ENCODE results near the gene PACS2. TPM values are rescaled to one million over a fixed set of nuclear protein-coding genes. Genes with fewer than 3 reads are reported as not detected.

Gene PACS2
- total RNA-seq, 4 donors from 2014 or later, result 142 to 225 (median 183) TPM

DNA sequence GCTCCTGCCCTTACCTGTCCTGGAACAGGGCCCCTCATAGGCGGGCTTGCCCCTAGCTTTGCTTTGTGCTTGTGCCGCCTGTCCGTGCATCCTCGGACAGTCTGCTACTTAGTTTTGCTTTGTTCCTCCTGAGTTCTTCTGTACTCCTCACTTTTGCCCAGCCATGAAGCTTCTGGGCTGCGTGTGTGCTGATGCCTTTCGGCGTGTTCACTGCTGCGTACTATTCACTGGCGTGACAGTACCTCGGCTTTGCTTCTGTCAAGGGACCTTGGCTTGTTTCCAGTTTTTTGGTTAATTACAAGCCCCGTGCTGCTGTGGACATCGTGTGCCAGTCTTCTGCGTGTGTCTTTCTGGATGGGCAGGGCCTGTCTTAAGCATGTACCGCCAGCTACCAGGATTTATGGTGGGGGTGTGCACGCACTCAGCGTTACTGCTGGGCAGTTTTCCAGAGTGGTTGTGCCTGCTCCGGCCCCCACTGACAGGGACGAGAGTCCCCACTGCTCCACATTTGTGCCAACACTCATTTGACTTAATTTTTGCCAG, 2.5 kb downstream of the PACS2 start:
- Histone ChIP-seq H3K27ac (peak overlapping the region in 3 of 4 donors; percentile 25 to 88 (median 88)), H3K27me3 (no peaks in the 10 kb centered on the region), H3K4me3 (peak overlapping the region in 1 of 4 donors; percentile 72), H3K9me3 (no peaks in the 10 kb centered on the region), H3K36me3 (no peaks in the 10 kb centered on the region), H3K4me1 (peaks cover 0 to 44% (median 30%) of the 10 kb centered on the region in 4 donors)
- TF ChIP-seq, protein P1, sequence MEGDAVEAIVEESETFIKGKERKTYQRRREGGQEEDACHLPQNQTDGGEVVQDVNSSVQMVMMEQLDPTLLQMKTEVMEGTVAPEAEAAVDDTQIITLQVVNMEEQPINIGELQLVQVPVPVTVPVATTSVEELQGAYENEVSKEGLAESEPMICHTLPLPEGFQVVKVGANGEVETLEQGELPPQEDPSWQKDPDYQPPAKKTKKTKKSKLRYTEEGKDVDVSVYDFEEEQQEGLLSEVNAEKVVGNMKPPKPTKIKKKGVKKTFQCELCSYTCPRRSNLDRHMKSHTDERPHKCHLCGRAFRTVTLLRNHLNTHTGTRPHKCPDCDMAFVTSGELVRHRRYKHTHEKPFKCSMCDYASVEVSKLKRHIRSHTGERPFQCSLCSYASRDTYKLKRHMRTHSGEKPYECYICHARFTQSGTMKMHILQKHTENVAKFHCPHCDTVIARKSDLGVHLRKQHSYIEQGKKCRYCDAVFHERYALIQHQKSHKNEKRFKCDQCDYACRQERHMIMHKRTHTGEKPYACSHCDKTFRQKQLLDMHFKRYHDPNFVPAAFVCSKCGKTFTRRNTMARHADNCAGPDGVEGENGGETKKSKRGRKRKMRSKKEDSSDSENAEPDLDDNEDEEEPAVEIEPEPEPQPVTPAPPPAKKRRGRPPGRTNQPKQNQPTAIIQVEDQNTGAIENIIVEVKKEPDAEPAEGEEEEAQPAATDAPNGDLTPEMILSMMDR (IDR thresholded peaks at IDR 0.05), result no peak
- no peak for TF ChIP-seq EP300 (IDR thresholded peaks at IDR 0.05)
- no peak for DNase-seq (ENCODE audit: low spot score in 2 of 2)
- 48 to 54% methylated on average over 18 of the region's 18 CpGs for WGBS, 2 donors

- 30 to 31% methylated on average over 11 of the region's 11 CpGs for WGBS, 2 donors
- Histone ChIP-seq H3K4me3 (peak overlapping the region in 1 of 4 donors; percentile 72), H3K9me3 (no peaks in the 10 kb centered on the region), H3K27ac (peak overlapping the region in 3 of 4 donors; percentile 25 to 88 (median 85)), H3K27me3 (no peaks in the 10 kb centered on the region), H3K4me1 (peaks cover 0 to 44% (median 30%) of the 10 kb centered on the region in 4 donors), H3K36me3 (no peaks in the 10 kb centered on the region)
- TF ChIP-seq POLR2A (IDR thresholded peaks at IDR 0.05), result no peak
- TF ChIP-seq, protein P1 (IDR thresholded peaks at IDR 0.05), result peak in 1 of 5 experiments; percentile 18
- no peak for TF ChIP-seq EP300 (IDR thresholded peaks at IDR 0.05)
- DNase-seq (ENCODE audit: low spot score in 2 of 2), result no peak
These were observed 3.0 kb downstream of the PACS2 start for GRCh38 chr14:105317546-105317945.

GRCh38 chr14:105322791-105323556, 8.4 kb downstream of the PACS2 start:
- Histone ChIP-seq H3K36me3 (no peaks in the 10 kb centered on the region), H3K9me3 (no peaks in the 10 kb centered on the region), H3K4me1 (peaks cover 0 to 53% (median 12%) of the 10 kb centered on the region in 4 donors), H3K4me3 (no peak overlapping the region), H3K27ac (peak overlapping the region in 2 of 4 donors; percentile 13 to 38), H3K27me3 (no peaks in the 10 kb centered on the region)
- DNase-seq (ENCODE audit: low spot score in 2 of 2), result no peak
- WGBS, 2 donors, result 67 to 73% methylated on average over 17 to 27 of the region's 27 CpGs
- no peak for TF ChIP-seq EP300 (IDR thresholded peaks at IDR 0.05)
- TF ChIP-seq, protein P1 (IDR thresholded peaks at IDR 0.05), result no peak
- TF ChIP-seq POLR2A (IDR thresholded peaks at IDR 0.05), result no peak

GRCh38 chr14:105323663-105324062, 9.1 kb downstream of the PACS2 start:
- WGBS, 2 donors, result 78 to 95% methylated on average over 9 to 10 of the region's 13 CpGs
- DNase-seq (ENCODE audit: low spot score in 2 of 2), result no peak
- no peaks in the 10 kb centered on the region for H3K36me3 ChIP-seq
- no peak overlapping the region for H3K4me3 ChIP-seq
- TF ChIP-seq POLR2A (IDR thresholded peaks at IDR 0.05) (no peak), EP300 (IDR thresholded peaks at IDR 0.05) (no peak)
- TF ChIP-seq, protein P1 (IDR thresholded peaks at IDR 0.05), result no peak
- no peaks in the 10 kb centered on the region for H3K27me3 ChIP-seq
- peak overlapping the region in 1 of 4 donors; percentile 38 for H3K27ac ChIP-seq
- peaks cover 0 to 56% (median 12%) of the 10 kb centered on the region in 4 donors for H3K4me1 ChIP-seq
- no peaks in the 10 kb centered on the region for H3K9me3 ChIP-seq
